ENCODE data around the gene SMARCC2. TPM values are rescaled to one million over a fixed set of nuclear protein-coding genes. Genes with fewer than 3 reads are reported as not detected.

The SMARCC2 gene
- total and polyA plus RNA-seq, 4 donors = 66.2 to 143 (median 123) TPM

DNA sequence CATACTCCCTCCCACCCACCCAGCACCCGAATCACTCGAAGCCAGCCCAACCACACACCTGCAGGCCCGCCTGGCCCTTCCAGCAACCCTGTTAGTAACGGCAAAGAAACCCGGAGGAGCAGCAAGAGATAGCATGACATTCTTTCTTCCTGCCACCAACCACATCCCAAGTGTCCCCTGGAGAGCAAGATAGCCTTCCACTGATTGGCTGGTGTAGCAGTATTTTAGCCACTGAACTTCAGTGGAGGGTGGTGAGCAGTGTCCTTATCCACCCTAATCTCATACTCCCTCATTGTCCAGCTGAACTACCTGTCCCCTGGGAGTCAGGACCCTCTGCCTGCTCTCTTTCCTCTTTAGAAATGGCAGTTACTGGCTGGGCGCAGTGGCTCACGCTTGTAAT is 39.8 kb upstream of the SMARCC2 start:
- Histone ChIP-seq H3K4me3 (ENCODE audit: low read depth, low read length) (no peak overlapping the region), H3K27ac (ENCODE audit: low read depth, low read length) (no peak overlapping the region), H3K9me3 (ENCODE audit: control insufficient read depth, insufficient read depth, low read length) (no peaks in the 10 kb centered on the region), H3K27me3 (ENCODE audit: control insufficient read depth, insufficient read depth, low read length) (no peaks in the 10 kb centered on the region), H3K4me1 (ENCODE audit: control insufficient read depth, insufficient read depth, low read length) (peaks cover 14% of the 10 kb centered on the region), H3K36me3 (ENCODE audit: control insufficient read depth, insufficient read depth, low read length) (peaks cover 15% of the 10 kb centered on the region)
- WGBS (ENCODE audit: insufficient coverage) = 90% methylated on average over 4 of the region's 7 CpGs
- DNase-seq (ENCODE audit: low read depth in 4 of 6, low spot score in 6 of 6) = no peak

GRCh38 chr12:56224954-56225353 is 35.7 kb upstream of the SMARCC2 start:
- no peak for DNase-seq (ENCODE audit: low read depth in 4 of 6, low spot score in 6 of 6)
- 96% methylated on average over 2 of the region's 11 CpGs for WGBS (ENCODE audit: insufficient coverage)
- Histone ChIP-seq H3K36me3 (ENCODE audit: control insufficient read depth, insufficient read depth, low read length) (peaks cover 15% of the 10 kb centered on the region), H3K27me3 (ENCODE audit: control insufficient read depth, insufficient read depth, low read length) (no peaks in the 10 kb centered on the region), H3K27ac (ENCODE audit: low read depth, low read length) (no peak overlapping the region), H3K4me1 (ENCODE audit: control insufficient read depth, insufficient read depth, low read length) (peaks cover 46% of the 10 kb centered on the region), H3K9me3 (ENCODE audit: control insufficient read depth, insufficient read depth, low read length) (no peaks in the 10 kb centered on the region), H3K4me3 (ENCODE audit: low read depth, low read length) (peak overlapping the region; percentile 78)

DNA sequence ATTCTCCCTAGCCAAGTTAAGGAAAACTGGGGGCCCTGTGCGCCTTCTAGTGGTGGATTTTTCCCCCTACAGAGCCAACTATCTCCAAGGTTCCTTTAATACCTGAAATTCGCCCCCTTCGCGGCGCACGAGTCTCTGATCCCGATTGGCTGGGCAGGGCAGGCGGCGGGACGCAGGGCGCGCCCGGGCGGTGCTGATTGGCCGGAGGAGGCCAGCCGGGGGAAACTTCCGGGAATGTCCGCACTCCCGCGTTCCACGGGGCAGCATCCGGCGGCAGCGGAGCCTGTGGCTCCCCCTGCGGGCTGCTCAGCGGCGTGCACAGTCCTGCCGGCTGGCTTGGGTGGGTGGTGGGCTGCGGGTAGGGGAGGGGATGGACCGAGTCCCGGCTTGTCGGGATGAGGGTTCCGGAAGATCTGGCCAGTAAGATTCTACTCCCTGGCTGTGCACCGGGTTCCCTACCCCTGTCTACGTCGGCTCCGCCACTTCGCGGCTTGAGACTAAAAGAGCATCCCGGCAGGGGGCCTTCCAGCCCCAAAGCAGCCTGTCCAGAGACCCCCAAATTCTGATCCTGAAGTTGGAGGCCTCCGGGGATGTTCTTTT is 34.9 kb upstream of the SMARCC2 start, which contains the start of gene NABP2:
TSS of gene NABP2 (plus strand) at position 241 of the 600 bp plus-strand sequence. CDS start 515 bp downstream, outside the sequence.
- H3K27ac ChIP-seq (ENCODE audit: low read depth, low read length) = peak within 1 kb of the TSS; percentile 91
- DNase-seq (ENCODE audit: low read depth in 4 of 6, low spot score in 6 of 6) = peak; percentile 87 to 99 (median 96)
- H3K4me3 ChIP-seq (ENCODE audit: low read depth, low read length) = peak within 1 kb of the TSS; percentile 78
- peaks cover 48% of the 10 kb centered on the region for H3K4me1 ChIP-seq (ENCODE audit: control insufficient read depth, insufficient read depth, low read length)
- H3K36me3 ChIP-seq (ENCODE audit: control insufficient read depth, insufficient read depth, low read length) = peaks cover 15% of the 10 kb centered on the region
- H3K9me3 ChIP-seq (ENCODE audit: control insufficient read depth, insufficient read depth, low read length) = no peaks in the 10 kb centered on the region
- WGBS (ENCODE audit: insufficient coverage) = under 1% methylated on average over 41 of the region's 41 CpGs
- no peaks in the 10 kb centered on the region for H3K27me3 ChIP-seq (ENCODE audit: control insufficient read depth, insufficient read depth, low read length)

GRCh38 chr12:56223571-56224101 is 34.4 kb upstream of the SMARCC2 start:
- H3K27me3 ChIP-seq (ENCODE audit: control insufficient read depth, insufficient read depth, low read length) = no peaks in the 10 kb centered on the region
- WGBS (ENCODE audit: insufficient coverage) = 0% methylated on average over 3 of the region's 15 CpGs
- H3K9me3 ChIP-seq (ENCODE audit: control insufficient read depth, insufficient read depth, low read length) = no peaks in the 10 kb centered on the region
- peak overlapping the region; percentile 78 for H3K4me3 ChIP-seq (ENCODE audit: low read depth, low read length)
- no peak for DNase-seq (ENCODE audit: low read depth in 4 of 6, low spot score in 6 of 6)
- peak overlapping the region; percentile 91 for H3K27ac ChIP-seq (ENCODE audit: low read depth, low read length)
- peaks cover 48% of the 10 kb centered on the region for H3K4me1 ChIP-seq (ENCODE audit: control insufficient read depth, insufficient read depth, low read length)
- H3K36me3 ChIP-seq (ENCODE audit: control insufficient read depth, insufficient read depth, low read length) = peaks cover 13% of the 10 kb centered on the region

DNA sequence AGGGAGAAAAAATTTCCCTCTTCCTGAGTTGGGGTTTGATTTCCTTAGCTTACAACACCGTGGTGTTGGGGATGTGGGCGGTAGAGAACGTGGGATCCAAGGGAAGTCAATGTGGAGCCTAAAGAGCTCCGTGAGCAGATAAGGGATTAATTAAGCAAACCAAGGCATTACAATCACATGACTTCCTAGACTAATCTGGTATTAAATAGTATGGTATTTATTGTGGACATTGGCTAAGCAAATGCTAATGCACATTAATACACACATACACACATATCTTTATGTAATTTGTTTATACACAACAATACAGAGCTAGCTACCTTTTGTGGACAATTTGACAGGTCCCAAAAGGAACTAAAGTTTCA is 33.2 kb upstream of the SMARCC2 start:
- peak in 1 of 6 donors; percentile 13 for DNase-seq (ENCODE audit: low read depth in 4 of 6, low spot score in 6 of 6)
- Histone ChIP-seq H3K27me3 (ENCODE audit: control insufficient read depth, insufficient read depth, low read length) (no peaks in the 10 kb centered on the region), H3K9me3 (ENCODE audit: control insufficient read depth, insufficient read depth, low read length) (no peaks in the 10 kb centered on the region), H3K36me3 (ENCODE audit: control insufficient read depth, insufficient read depth, low read length) (peaks cover 12% of the 10 kb centered on the region), H3K4me3 (ENCODE audit: low read depth, low read length) (peak overlapping the region; percentile 96), H3K4me1 (ENCODE audit: control insufficient read depth, insufficient read depth, low read length) (peaks cover 48% of the 10 kb centered on the region), H3K27ac (ENCODE audit: low read depth, low read length) (peak overlapping the region; percentile 100)
- no CpG with 5 or more reads among the region's 4 CpGs for WGBS (ENCODE audit: insufficient coverage)

- Histone ChIP-seq H3K27ac (ENCODE audit: low read depth, low read length) (peak within 1 kb of the TSS; percentile 100), H3K4me3 (ENCODE audit: low read depth, low read length) (peak within 1 kb of the TSS; percentile 96), H3K27me3 (ENCODE audit: control insufficient read depth, insufficient read depth, low read length) (no peaks in the 10 kb centered on the region), H3K36me3 (ENCODE audit: control insufficient read depth, insufficient read depth, low read length) (peaks cover 16% of the 10 kb centered on the region), H3K9me3 (ENCODE audit: control insufficient read depth, insufficient read depth, low read length) (no peaks in the 10 kb centered on the region), H3K4me1 (ENCODE audit: control insufficient read depth, insufficient read depth, low read length) (peaks cover 48% of the 10 kb centered on the region)
- 2% methylated on average over 31 of the region's 42 CpGs for WGBS (ENCODE audit: insufficient coverage)
- peak; percentile 90 to 99 (median 94) for DNase-seq (ENCODE audit: low read depth in 4 of 6, low spot score in 6 of 6)
Observed at GRCh38 chr12:56221757-56222530, 32.7 kb upstream of the SMARCC2 start, which contains the start of gene RNF41. Gene RNF41, minus strand, starts transcription at chr12:56221922. Its CDS starts 7,875 bp downstream, at chr12:56214047.

DNA sequence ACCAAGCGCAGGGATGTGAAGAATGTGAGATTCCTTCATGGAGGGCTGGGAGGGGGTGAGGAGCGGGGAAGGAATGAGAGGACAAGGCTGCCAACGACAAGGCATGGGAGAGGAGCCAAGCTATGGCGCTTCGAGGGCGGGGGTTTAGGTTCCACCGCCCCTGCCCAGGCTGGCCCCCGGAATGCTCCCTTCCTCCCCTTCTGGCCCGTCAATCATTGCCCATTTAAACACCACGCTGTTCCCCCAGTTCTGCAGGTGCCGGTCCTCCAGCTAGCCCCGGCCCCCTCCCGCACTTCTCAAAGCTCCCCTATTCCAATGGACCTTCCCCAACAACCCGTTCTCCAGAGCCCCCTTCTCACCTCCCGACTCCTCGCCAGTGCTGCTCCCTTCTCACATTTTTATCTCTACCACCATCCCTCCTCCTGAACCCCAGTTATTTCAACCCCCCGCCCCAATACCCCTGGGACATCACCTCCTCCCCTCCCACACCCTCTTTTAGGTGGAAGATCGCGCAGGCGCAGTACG is 32.0 kb upstream of the SMARCC2 start:
- Histone ChIP-seq H3K4me1 (ENCODE audit: control insufficient read depth, insufficient read depth, low read length) (peaks cover 48% of the 10 kb centered on the region), H3K9me3 (ENCODE audit: control insufficient read depth, insufficient read depth, low read length) (no peaks in the 10 kb centered on the region), H3K27me3 (ENCODE audit: control insufficient read depth, insufficient read depth, low read length) (no peaks in the 10 kb centered on the region), H3K4me3 (ENCODE audit: low read depth, low read length) (peak overlapping the region; percentile 96), H3K36me3 (ENCODE audit: control insufficient read depth, insufficient read depth, low read length) (peaks cover 18% of the 10 kb centered on the region), H3K27ac (ENCODE audit: low read depth, low read length) (peak overlapping the region; percentile 100)
- 0% methylated on average over 21 of the region's 21 CpGs for WGBS (ENCODE audit: insufficient coverage)
- DNase-seq (ENCODE audit: low read depth in 4 of 6, low spot score in 6 of 6) = peak in 5 of 6 donors; percentile 50 to 92 (median 54)

DNA sequence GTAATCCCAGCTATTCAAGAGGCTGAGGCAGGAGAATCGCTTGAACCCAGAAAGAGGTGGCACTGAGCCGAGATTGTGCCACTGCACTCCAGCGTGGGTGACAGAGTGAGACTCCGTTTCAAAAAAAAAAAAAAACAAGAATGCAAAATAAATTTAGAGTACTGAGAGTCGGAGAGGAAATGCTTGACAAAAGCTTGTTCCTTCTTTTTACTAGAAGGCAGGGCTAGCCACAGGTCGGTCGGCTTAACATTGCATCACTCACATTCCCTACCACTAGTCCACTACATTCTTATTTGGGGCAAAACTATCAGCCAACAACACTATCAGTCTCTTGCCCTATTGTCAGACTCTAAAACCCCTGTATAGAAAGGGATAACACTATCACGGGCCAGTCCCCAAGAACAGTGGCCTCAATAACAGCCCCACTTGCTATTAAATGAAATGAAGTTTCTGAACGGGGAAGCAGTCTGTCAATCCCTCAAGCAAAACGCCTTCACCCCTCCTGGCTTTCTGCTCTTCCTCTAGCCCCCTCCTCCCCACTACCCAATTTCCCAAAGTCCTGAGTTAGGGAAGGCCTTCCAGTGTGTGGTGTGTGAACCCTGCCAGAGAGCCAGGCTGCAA is 31.4 kb upstream of the SMARCC2 start:
- no peaks in the 10 kb centered on the region for H3K9me3 ChIP-seq (ENCODE audit: control insufficient read depth, insufficient read depth, low read length)
- H3K36me3 ChIP-seq (ENCODE audit: control insufficient read depth, insufficient read depth, low read length) = peaks cover 14% of the 10 kb centered on the region
- peak overlapping the region; percentile 100 for H3K27ac ChIP-seq (ENCODE audit: low read depth, low read length)
- no peak for DNase-seq (ENCODE audit: low read depth in 4 of 6, low spot score in 6 of 6)
- no peaks in the 10 kb centered on the region for H3K27me3 ChIP-seq (ENCODE audit: control insufficient read depth, insufficient read depth, low read length)
- WGBS (ENCODE audit: insufficient coverage) = 34% methylated on average over 5 of the region's 10 CpGs
- peak overlapping the region; percentile 96 for H3K4me3 ChIP-seq (ENCODE audit: low read depth, low read length)
- peaks cover 48% of the 10 kb centered on the region for H3K4me1 ChIP-seq (ENCODE audit: control insufficient read depth, insufficient read depth, low read length)

DNA sequence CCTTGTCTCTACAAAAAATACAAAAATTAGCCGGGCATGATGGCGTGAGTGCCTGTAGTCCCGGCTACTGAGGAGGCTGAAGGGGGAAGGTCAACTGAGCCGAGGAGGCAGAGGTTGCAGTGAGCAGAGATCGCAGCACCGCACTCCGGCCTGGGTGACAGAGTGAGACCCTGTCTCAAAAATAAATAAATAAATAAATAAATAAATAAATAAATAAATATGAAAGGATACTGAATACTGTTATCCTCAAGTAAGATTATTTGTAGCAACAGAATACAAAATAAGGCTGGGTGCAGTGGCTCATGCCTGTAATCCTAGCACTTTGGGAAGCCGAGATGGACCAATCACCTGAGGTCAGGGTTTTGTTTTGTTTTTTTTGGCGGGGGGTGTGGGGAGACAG is 30.6 kb upstream of the SMARCC2 start:
- Histone ChIP-seq H3K4me3 (ENCODE audit: low read depth, low read length) (no peak overlapping the region), H3K9me3 (ENCODE audit: control insufficient read depth, insufficient read depth, low read length) (no peaks in the 10 kb centered on the region), H3K27ac (ENCODE audit: low read depth, low read length) (no peak overlapping the region), H3K36me3 (ENCODE audit: control insufficient read depth, insufficient read depth, low read length) (peaks cover 23% of the 10 kb centered on the region), H3K27me3 (ENCODE audit: control insufficient read depth, insufficient read depth, low read length) (no peaks in the 10 kb centered on the region), H3K4me1 (ENCODE audit: control insufficient read depth, insufficient read depth, low read length) (peaks cover 40% of the 10 kb centered on the region)
- DNase-seq (ENCODE audit: low read depth in 4 of 6, low spot score in 6 of 6) = no peak
- 93% methylated on average over 3 of the region's 9 CpGs for WGBS (ENCODE audit: insufficient coverage)
